C4-2B (cell line): ENCODE data around the gene FKBP1B.

Source experiments
- H3K27ac ChIP-seq: fragments of 450-650 bp; 2 replicates; pipeline ENCODE4 v1.5.1; 2017
- ZFX ChIP-seq: fragments of 450-650 bp; IDR thresholded peaks from 2 replicates; pipeline ENCODE4 v1.6.1; 2017
- TF ChIP-seq, protein P1 (sequence below): fragments of 450-650 bp; conservative IDR thresholded peaks from 2 replicates; pipeline ENCODE4 v1.5.1; 2017; ENCODE audit warnings: mild to moderate bottlenecking

The FKBP1B gene

DNA sequence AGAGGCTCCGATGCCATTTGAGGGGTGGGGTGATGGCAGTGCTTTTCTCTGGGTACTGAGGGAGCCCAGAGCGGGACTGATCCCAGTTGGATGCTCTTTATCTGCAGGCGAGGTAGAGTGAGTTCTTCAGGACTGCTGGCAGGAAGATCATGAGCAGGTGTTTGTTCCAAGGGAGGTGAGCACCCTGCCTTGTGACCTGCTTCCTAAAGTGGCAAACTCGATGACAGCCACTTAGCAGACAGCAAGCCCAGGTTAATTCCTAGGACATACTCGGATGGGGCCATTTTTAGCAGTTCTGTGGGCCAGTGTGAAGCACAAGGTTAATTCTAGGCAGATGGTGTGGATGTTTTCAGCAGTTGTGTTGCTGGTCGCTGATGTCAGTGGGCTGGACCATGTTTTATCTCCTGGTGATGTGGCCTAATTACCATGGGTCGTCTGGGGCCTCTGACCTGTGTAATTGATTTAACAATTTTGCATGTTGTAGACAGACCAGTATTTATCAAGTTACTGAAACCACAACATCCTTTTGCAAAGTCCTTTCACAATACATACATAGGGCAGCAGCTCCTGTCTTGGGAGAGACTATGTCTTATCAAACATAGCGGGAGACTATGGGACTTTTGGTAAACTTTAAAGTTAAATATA, 4.9 kb downstream of the FKBP1B start:
- no peak overlapping the region for H3K27ac ChIP-seq
- TF ChIP-seq, protein P1, sequence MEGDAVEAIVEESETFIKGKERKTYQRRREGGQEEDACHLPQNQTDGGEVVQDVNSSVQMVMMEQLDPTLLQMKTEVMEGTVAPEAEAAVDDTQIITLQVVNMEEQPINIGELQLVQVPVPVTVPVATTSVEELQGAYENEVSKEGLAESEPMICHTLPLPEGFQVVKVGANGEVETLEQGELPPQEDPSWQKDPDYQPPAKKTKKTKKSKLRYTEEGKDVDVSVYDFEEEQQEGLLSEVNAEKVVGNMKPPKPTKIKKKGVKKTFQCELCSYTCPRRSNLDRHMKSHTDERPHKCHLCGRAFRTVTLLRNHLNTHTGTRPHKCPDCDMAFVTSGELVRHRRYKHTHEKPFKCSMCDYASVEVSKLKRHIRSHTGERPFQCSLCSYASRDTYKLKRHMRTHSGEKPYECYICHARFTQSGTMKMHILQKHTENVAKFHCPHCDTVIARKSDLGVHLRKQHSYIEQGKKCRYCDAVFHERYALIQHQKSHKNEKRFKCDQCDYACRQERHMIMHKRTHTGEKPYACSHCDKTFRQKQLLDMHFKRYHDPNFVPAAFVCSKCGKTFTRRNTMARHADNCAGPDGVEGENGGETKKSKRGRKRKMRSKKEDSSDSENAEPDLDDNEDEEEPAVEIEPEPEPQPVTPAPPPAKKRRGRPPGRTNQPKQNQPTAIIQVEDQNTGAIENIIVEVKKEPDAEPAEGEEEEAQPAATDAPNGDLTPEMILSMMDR, result no peak
- TF ChIP-seq ZFX, result no peak

DNA sequence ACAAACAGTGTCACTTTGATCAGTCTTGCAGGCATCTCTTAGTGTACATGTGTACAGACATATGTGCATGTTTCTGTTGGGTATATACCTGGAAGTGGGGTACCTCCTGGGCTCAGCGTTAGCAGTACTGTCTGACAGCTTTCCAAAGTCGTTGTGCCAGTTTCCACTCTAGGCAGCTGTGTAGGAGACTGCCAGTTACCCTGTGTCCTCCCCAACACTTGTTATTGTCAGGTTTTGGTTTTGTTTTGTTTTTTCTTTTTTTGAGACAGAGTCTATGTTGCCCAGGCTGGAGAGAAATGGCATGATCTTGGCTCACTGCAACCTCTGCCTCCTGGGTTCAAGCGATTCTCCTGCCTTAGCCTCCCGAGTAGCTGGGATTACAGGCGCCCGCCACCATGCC, 6.2 kb downstream of the FKBP1B start:
- H3K27ac ChIP-seq, result no peak overlapping the region
- TF ChIP-seq, protein P1, result no peak
- no peak for TF ChIP-seq ZFX

- TF ChIP-seq, protein P1, result no peak
- no peak for TF ChIP-seq ZFX
- H3K27ac ChIP-seq, result no peak overlapping the region
Measured at GRCh38 chr2:24058564-24059271, 9.2 kb downstream of the FKBP1B start.

GRCh38 chr2:24065341-24065740, 15.8 kb downstream of the FKBP1B start:
- no peak for TF ChIP-seq ZFX
- TF ChIP-seq, protein P1, result no peak

GRCh38 chr2:24072259-24072658, 22.7 kb downstream of the FKBP1B start:
- H3K27ac ChIP-seq, result no peak overlapping the region
- TF ChIP-seq ZFX, result no peak
- TF ChIP-seq, protein P1, result no peak

More at GRCh38 chr2:24065341-24065740, 15.8 kb downstream of the FKBP1B start:
- H3K27ac ChIP-seq, result no peak overlapping the region

DNA sequence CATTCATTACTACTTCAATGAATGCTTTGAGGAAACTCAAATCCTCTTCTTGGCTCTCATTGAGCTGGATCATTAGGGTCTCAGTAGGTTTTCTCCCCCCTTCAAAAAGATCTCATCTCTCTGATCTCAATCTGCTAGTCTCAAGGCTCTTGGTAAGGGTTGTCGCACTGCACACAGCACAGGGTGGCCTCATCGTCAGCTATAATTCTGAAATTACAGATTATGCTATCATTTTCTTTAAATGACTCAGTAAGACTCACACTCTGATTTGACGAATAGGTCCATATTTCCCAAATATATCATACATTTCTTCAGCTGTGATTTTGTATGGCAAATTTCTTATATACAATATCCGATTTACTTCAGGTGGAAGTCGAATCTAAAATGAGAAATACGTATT, 24.3 kb downstream of the FKBP1B start:
- TF ChIP-seq, protein P1, result no peak
- no peak for TF ChIP-seq ZFX
- H3K27ac ChIP-seq, result no peak overlapping the region

DNA sequence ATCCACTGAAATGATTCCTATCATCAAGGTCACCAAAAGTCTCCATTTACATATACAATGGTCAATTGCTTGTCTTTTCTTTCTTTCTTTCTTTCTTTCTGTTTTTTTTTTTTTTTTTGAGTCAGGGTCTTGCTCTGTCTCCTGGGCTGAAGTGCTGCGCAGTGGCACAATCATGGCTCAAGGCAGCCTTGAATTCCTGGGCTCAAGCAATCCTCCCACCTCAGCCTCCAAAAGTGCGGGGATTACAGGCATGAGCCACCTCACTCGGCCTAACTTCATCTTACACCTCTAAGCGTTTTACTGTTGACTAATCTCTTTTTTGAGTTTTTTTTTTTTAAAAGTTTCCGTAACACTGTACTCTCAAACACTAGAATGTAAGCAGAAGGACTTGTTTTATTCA, 25.7 kb downstream of the FKBP1B start:
- peak overlapping the region; percentile 70; the same call in 1 of the 2 replicates for H3K27ac ChIP-seq

More for the DNA sequence above, 25.7 kb downstream of the FKBP1B start:
- no peak for TF ChIP-seq ZFX
- TF ChIP-seq, protein P1, result no peak
